22Rv1 (cell line): ENCODE data around the gene CAV3.
A peak's percentile ranks its signal among the peaks of the same experiment; 100 is the strongest.

Experiments used
- ZFX ChIP-seq: fragments of 450-650 bp; IDR thresholded peaks from 2 replicates; pipeline ENCODE4 v1.6.1; 2017; ENCODE audit warnings: antibody characterized with exemption, borderline replicate concordance
- TF ChIP-seq, protein P1 (sequence below): fragments of 450-650 bp; IDR thresholded peaks from 2 replicates; pipeline ENCODE4 v1.5.1; 2017; ENCODE audit warnings: mild to moderate bottlenecking

DNA sequence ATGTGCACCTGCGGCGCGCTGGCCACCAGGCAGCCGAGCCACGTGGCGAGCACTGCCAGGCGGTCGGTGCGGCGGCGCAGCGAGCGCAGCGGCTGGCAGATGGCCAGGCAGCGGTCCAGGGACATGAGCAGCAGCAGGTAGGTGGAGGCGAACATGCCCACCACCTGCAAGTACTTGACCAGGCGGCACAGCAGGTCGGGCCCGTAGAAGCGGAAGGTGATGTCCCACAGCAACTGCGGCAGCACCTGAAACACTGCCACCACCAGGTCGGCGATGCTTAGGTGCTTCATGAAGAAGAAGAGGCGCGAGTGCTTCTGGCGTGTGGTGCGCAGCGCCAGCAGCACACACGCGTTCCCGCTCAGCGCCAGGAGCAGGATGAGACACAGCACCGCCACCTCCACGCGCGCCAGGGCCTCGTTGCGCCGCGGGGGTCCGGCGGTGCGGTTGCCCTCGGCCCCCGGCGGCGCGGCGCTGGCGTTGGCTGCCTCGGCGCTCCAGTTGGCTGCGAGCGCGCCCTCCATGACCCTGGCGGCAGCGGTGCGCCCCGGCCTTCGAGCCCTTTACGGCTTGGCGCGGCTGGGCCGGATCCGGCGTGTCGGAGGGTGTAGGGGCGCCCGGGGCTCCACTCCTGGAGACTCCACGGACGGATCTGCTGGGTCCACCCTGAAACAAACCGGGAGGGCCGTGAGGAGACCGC lies 34.2 kb downstream of the CAV3 start:
- TF ChIP-seq, protein P1, sequence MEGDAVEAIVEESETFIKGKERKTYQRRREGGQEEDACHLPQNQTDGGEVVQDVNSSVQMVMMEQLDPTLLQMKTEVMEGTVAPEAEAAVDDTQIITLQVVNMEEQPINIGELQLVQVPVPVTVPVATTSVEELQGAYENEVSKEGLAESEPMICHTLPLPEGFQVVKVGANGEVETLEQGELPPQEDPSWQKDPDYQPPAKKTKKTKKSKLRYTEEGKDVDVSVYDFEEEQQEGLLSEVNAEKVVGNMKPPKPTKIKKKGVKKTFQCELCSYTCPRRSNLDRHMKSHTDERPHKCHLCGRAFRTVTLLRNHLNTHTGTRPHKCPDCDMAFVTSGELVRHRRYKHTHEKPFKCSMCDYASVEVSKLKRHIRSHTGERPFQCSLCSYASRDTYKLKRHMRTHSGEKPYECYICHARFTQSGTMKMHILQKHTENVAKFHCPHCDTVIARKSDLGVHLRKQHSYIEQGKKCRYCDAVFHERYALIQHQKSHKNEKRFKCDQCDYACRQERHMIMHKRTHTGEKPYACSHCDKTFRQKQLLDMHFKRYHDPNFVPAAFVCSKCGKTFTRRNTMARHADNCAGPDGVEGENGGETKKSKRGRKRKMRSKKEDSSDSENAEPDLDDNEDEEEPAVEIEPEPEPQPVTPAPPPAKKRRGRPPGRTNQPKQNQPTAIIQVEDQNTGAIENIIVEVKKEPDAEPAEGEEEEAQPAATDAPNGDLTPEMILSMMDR: peak; percentile 82
- TF ChIP-seq ZFX: no peak
